Subcutaneous abdominal adipose tissue (tissue), 5 donors: ENCODE data around the gene RAF1.

Experiments
- H3K27ac ChIP-seq: one replicate; pipeline ENCODE4 v1.7.0; 2013; ENCODE audit warnings: low read depth, mild to moderate bottlenecking, inconsistent platforms, low read length, moderate library complexity
- H3K27me3 ChIP-seq, 5 donors: one replicate each; pipeline ENCODE4 v1.7.0; 2013; ENCODE audit warnings: low read length in 5 of 5, inconsistent platforms in 1 of 5; ENCODE audit not compliant: control insufficient read depth in 5 of 5, insufficient read depth in 4 of 5
- H3K36me3 ChIP-seq, 5 donors: one replicate each; pipeline ENCODE4 v1.7.0; 2013; ENCODE audit warnings: low read length in 5 of 5; ENCODE audit not compliant: control insufficient read depth in 5 of 5, insufficient read depth in 5 of 5
- H3K4me1 ChIP-seq, 5 donors: one replicate each; pipeline ENCODE4 v1.7.0; 2013; ENCODE audit warnings: low read length in 5 of 5, mild to moderate bottlenecking in 3 of 5, moderate library complexity in 1 of 5; ENCODE audit not compliant: control insufficient read depth in 5 of 5, insufficient read depth in 5 of 5
- H3K4me3 ChIP-seq, 5 donors: one replicate each; pipeline ENCODE4 v1.7.0; 2013; ENCODE audit warnings: low read length in 5 of 5, low read depth in 1 of 5
- H3K9ac ChIP-seq, 5 donors: one replicate each; pipeline ENCODE4 v1.7.0; 2013; ENCODE audit warnings: low read length in 5 of 5, mild to moderate bottlenecking in 4 of 5, moderate library complexity in 3 of 5
- H3K9me3 ChIP-seq, 5 donors: one replicate each; pipeline ENCODE4 v1.7.0; 2013; ENCODE audit warnings: low read length in 5 of 5; ENCODE audit not compliant: control insufficient read depth in 5 of 5
- donor health status: healthy.
- donor health status: healthy.
- donor health status: healthy.
- donor health status: healthy.
- donor health status: healthy.

RAF1 gene

GRCh38 chr3:12585970-12586369 is 77.9 kb downstream of the RAF1 start:
- no peak overlapping the region for H3K27ac ChIP-seq
- peaks cover 22 to 95% (median 86%) of the 10 kb centered on the region in 5 donors for H3K36me3 ChIP-seq
- no peak overlapping the region for H3K9ac ChIP-seq
- no peaks in the 10 kb centered on the region for H3K27me3 ChIP-seq
- H3K4me1 ChIP-seq = peaks cover 0 to 5% (median 0%) of the 10 kb centered on the region in 5 donors
- H3K9me3 ChIP-seq = no peaks in the 10 kb centered on the region
- H3K4me3 ChIP-seq = no peak overlapping the region

GRCh38 chr3:12585181-12585580 is 78.7 kb downstream of the RAF1 start:
- Histone ChIP-seq H3K9me3 (no peaks in the 10 kb centered on the region), H3K4me3 (no peak overlapping the region), H3K27ac (no peak overlapping the region), H3K27me3 (no peaks in the 10 kb centered on the region), H3K4me1 (no peaks in the 10 kb centered on the region), H3K36me3 (peaks cover 24 to 93% (median 82%) of the 10 kb centered on the region in 5 donors), H3K9ac (no peak overlapping the region)

- Histone ChIP-seq H3K27me3 (no peaks in the 10 kb centered on the region), H3K9me3 (no peaks in the 10 kb centered on the region), H3K4me3 (no peak overlapping the region), H3K27ac (no peak overlapping the region), H3K9ac (no peak overlapping the region), H3K4me1 (peaks cover 0 to 5% (median 4%) of the 10 kb centered on the region in 5 donors), H3K36me3 (peaks cover 24 to 94% (median 83%) of the 10 kb centered on the region in 5 donors)
These were observed 79.8 kb downstream of the RAF1 start for GRCh38 chr3:12584083-12584482.

- Histone ChIP-seq H3K9me3 (no peaks in the 10 kb centered on the region), H3K4me1 (peaks cover 0 to 5% (median 4%) of the 10 kb centered on the region in 5 donors), H3K9ac (peak overlapping the region in 1 of 5 donors; percentile 11), H3K27ac (no peak overlapping the region), H3K4me3 (no peak overlapping the region), H3K36me3 (peaks cover 22 to 93% (median 79%) of the 10 kb centered on the region in 5 donors), H3K27me3 (no peaks in the 10 kb centered on the region)
These were observed 80.6 kb downstream of the RAF1 start for GRCh38 chr3:12583280-12583679.

GRCh38 chr3:12582730-12583129 is 81.2 kb downstream of the RAF1 start:
- H3K4me3 ChIP-seq = no peak overlapping the region
- no peaks in the 10 kb centered on the region for H3K27me3 ChIP-seq
- no peaks in the 10 kb centered on the region for H3K9me3 ChIP-seq
- H3K36me3 ChIP-seq = peaks cover 18 to 93% (median 77%) of the 10 kb centered on the region in 5 donors
- H3K27ac ChIP-seq = no peak overlapping the region
- no peak overlapping the region for H3K9ac ChIP-seq
- peaks cover 0 to 5% (median 4%) of the 10 kb centered on the region in 5 donors for H3K4me1 ChIP-seq

- H3K9ac ChIP-seq = peak overlapping the region in 2 of 5 donors; percentile 16 to 44
- H3K4me1 ChIP-seq = peaks cover 0 to 16% (median 10%) of the 10 kb centered on the region in 5 donors
- H3K9me3 ChIP-seq = no peaks in the 10 kb centered on the region
- no peak overlapping the region for H3K4me3 ChIP-seq
- H3K27me3 ChIP-seq = no peaks in the 10 kb centered on the region
- H3K36me3 ChIP-seq = peaks cover 26 to 94% (median 76%) of the 10 kb centered on the region in 5 donors
- H3K27ac ChIP-seq = no peak overlapping the region
These were observed 84.0 kb downstream of the RAF1 start for GRCh38 chr3:12579905-12580304.

- peak overlapping the region in 2 of 5 donors; percentile 16 to 44 for H3K9ac ChIP-seq
- H3K27ac ChIP-seq = no peak overlapping the region
These were observed 84.5 kb downstream of the RAF1 start for GRCh38 chr3:12579456-12579855.

GRCh38 chr3:12578742-12579141 is 85.2 kb downstream of the RAF1 start:
- Histone ChIP-seq H3K9ac (no peak overlapping the region), H3K36me3 (peaks cover 24 to 94% (median 76%) of the 10 kb centered on the region in 5 donors), H3K4me3 (no peak overlapping the region), H3K9me3 (no peaks in the 10 kb centered on the region), H3K27me3 (no peaks in the 10 kb centered on the region), H3K27ac (no peak overlapping the region), H3K4me1 (peaks cover 3 to 21% (median 16%) of the 10 kb centered on the region in 5 donors)

More at GRCh38 chr3:12579456-12579855, 84.5 kb downstream of the RAF1 start:
- Histone ChIP-seq H3K4me1 (peaks cover 1 to 16% (median 12%) of the 10 kb centered on the region in 5 donors), H3K9me3 (no peaks in the 10 kb centered on the region), H3K27me3 (no peaks in the 10 kb centered on the region), H3K4me3 (no peak overlapping the region), H3K36me3 (peaks cover 24 to 94% (median 76%) of the 10 kb centered on the region in 5 donors)

- Histone ChIP-seq H3K36me3 (peaks cover 19 to 93% (median 74%) of the 10 kb centered on the region in 5 donors), H3K9me3 (no peaks in the 10 kb centered on the region), H3K4me1 (peaks cover 3 to 22% (median 16%) of the 10 kb centered on the region in 5 donors), H3K27me3 (no peaks in the 10 kb centered on the region), H3K9ac (no peak overlapping the region), H3K27ac (no peak overlapping the region), H3K4me3 (no peak overlapping the region)
These were observed 86.5 kb downstream of the RAF1 start for GRCh38 chr3:12577379-12577778.

GRCh38 chr3:12574661-12575060 is 89.3 kb downstream of the RAF1 start:
- peaks cover 25 to 96% (median 76%) of the 10 kb centered on the region in 5 donors for H3K36me3 ChIP-seq

More at GRCh38 chr3:12574661-12575060, 89.3 kb downstream of the RAF1 start:
- no peaks in the 10 kb centered on the region for H3K9me3 ChIP-seq
- H3K27me3 ChIP-seq = no peaks in the 10 kb centered on the region
- H3K4me3 ChIP-seq = no peak overlapping the region
- H3K9ac ChIP-seq = peak overlapping the region in 1 of 5 donors; percentile 7
- H3K4me1 ChIP-seq = peaks cover 3 to 20% (median 15%) of the 10 kb centered on the region in 5 donors
- no peak overlapping the region for H3K27ac ChIP-seq
